Fibroblast of villous mesenchyme (primary cell): Measurements from ENCODE around the gene HMMR. TPM values are rescaled to one million over a fixed set of nuclear protein-coding genes. Genes with fewer than 3 reads are reported as not detected.
A peak's percentile ranks its signal among the peaks of the same experiment; 100 is the strongest.
"Not testable (repeated sequence)": the region's sequence is repeated elsewhere in the genome, so short reads cannot be mapped to it uniquely, and the experiment has no call there.

Source experiments
- DNase-seq: peaks from one replicate; pipeline ENCODE4 v3.0.0-alpha.2; 2010; ENCODE audit warnings: low read depth
- H3K4me3 ChIP-seq: 2 replicates; pipeline ENCODE4 v1.5.1; 2011; ENCODE audit warnings: low read depth, mild to moderate bottlenecking, low read length
- total RNA-seq: library from RNA; depleted of rRNA; stranded (reverse); fragments of >200 nt; gene quantifications from 2 replicates; pipeline ENCODE4 v1.2.3, GENCODE V29; 2012
- TF ChIP-seq, protein P1 (sequence below): IDR thresholded peaks from 2 replicates; pipeline ENCODE4 v1.5.1; 2012; ENCODE audit warnings: low read depth, mild to moderate bottlenecking, low read length; ENCODE audit not compliant: insufficient read depth

The HMMR gene, protein sequence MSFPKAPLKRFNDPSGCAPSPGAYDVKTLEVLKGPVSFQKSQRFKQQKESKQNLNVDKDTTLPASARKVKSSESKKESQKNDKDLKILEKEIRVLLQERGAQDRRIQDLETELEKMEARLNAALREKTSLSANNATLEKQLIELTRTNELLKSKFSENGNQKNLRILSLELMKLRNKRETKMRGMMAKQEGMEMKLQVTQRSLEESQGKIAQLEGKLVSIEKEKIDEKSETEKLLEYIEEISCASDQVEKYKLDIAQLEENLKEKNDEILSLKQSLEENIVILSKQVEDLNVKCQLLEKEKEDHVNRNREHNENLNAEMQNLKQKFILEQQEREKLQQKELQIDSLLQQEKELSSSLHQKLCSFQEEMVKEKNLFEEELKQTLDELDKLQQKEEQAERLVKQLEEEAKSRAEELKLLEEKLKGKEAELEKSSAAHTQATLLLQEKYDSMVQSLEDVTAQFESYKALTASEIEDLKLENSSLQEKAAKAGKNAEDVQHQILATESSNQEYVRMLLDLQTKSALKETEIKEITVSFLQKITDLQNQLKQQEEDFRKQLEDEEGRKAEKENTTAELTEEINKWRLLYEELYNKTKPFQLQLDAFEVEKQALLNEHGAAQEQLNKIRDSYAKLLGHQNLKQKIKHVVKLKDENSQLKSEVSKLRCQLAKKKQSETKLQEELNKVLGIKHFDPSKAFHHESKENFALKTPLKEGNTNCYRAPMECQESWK
- 10.0 and 32.8 TPM in 2 replicates for total RNA-seq

- TF ChIP-seq, protein P1, sequence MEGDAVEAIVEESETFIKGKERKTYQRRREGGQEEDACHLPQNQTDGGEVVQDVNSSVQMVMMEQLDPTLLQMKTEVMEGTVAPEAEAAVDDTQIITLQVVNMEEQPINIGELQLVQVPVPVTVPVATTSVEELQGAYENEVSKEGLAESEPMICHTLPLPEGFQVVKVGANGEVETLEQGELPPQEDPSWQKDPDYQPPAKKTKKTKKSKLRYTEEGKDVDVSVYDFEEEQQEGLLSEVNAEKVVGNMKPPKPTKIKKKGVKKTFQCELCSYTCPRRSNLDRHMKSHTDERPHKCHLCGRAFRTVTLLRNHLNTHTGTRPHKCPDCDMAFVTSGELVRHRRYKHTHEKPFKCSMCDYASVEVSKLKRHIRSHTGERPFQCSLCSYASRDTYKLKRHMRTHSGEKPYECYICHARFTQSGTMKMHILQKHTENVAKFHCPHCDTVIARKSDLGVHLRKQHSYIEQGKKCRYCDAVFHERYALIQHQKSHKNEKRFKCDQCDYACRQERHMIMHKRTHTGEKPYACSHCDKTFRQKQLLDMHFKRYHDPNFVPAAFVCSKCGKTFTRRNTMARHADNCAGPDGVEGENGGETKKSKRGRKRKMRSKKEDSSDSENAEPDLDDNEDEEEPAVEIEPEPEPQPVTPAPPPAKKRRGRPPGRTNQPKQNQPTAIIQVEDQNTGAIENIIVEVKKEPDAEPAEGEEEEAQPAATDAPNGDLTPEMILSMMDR, result no peak
- DNase-seq, result peak; percentile 51
- H3K4me3 ChIP-seq, result peak within 1 kb of the TSS; percentile 79
These were observed at the start of gene HMMR for GRCh38 chr5:163460562-163461171. Gene HMMR, plus strand, starts transcription at chr5:163460632. Its CDS starts 61 bp downstream, at chr5:163460693.

GRCh38 chr5:163415673-163416072 lies 44.8 kb upstream of the HMMR start:
- not testable (repeated sequence) for DNase-seq, H3K4me3 ChIP-seq

DNA sequence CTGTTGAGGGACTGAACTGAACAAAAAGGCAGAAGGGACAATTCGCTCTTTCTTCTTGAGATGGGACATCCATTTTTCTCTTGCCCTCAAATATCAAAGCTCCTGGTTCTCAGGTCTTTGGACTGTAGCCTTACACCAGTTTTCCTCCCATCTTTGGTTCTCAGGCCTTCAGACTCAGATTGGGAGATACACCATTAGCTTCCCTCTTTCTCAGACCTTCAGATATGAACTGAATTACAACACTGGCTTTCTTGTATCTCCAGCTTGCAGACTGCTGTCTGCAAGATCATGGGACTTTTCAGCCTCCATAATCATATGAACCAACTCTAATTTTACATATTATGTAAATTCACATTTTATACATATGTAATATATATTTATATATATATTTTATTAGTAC lies 35.6 kb upstream of the HMMR start:
- no peak for DNase-seq
- TF ChIP-seq, protein P1, result no peak
- H3K4me3 ChIP-seq, result no peak overlapping the region

GRCh38 chr5:163426128-163426527 lies 34.3 kb upstream of the HMMR start:
- H3K4me3 ChIP-seq, DNase-seq: not testable (repeated sequence)

DNA sequence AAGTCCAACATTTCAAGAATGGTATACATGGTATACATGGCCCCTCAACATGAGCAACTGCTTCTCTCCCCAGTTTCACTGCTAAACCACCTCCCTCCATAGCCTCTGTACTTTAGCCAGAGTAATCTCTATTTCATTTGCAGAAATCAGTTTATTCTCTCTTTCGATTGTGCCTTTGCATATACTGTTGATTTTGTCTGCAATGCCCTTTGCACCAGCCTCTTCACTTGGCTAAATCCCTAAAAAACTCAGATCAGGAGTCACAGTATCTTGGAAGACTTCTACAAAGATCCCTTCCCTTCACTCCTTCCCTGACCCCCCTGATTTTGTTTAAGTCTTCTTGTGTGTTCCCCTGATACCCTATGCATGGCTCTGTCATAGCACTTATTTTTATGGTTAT lies 27.9 kb upstream of the HMMR start:
- no peak for DNase-seq
- no peak overlapping the region for H3K4me3 ChIP-seq
- TF ChIP-seq, protein P1, result no peak

DNA sequence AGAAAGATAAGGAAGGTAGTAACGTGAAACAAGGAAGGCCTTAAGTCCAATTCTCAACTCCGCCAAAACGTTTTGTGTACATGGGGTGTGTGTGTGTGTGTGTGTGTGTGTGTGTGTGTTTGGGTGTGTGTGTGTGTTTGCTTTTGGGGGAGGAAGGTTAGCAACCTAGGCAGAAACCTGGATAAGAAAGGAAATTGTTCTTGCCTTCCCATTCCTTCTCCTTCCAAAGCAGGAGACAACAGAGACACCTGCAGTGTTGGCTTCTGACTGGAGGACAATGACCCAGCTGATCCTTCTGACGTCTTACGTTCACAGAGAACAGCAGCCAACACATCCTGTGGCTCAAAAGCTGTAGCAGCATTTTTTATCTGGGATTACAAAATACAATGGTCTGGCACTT lies 27.2 kb upstream of the HMMR start:
- TF ChIP-seq, protein P1, result no peak
- DNase-seq, result no peak

GRCh38 chr5:163434401-163434866 lies 26.0 kb upstream of the HMMR start:
- peak; percentile 11 for DNase-seq
- TF ChIP-seq, protein P1, result no peak
- H3K4me3 ChIP-seq, result no peak overlapping the region

More for the DNA sequence above, 27.2 kb upstream of the HMMR start:
- no peak overlapping the region for H3K4me3 ChIP-seq
